Pancreas (tissue), 10 donors: ENCODE measurements around the gene DBX1. TPM values are rescaled to one million over a fixed set of nuclear protein-coding genes. Genes with fewer than 3 reads are reported as not detected.
"Not testable (repeated sequence)": the region's sequence is repeated elsewhere in the genome, so short reads cannot be mapped to it uniquely, and the experiment has no call there.

Source experiments
- ATAC-seq, 4 donors: fragments of 200-7000 bp; cut with Tn5 transposase; one replicate each; pipeline versions ENCODE4 v1.8.0 to v1.9.1; 2020; ENCODE audit warnings: mild to moderate bottlenecking in 4 of 4, moderate library complexity in 4 of 4
- DNase-seq, 6 donors: peaks; one replicate each; pipeline ENCODE4 v3.0.0-alpha.2; 2020
- FAIRE-seq: peaks from 2 replicates; lab custom pipeline; 2012; peaks lifted over from hg19 to GRCh38; lab: Jason Lieb, UNC
- H3K27ac ChIP-seq, 4 donors: fragments of 200-600 bp; sonication (generic); 1 replicate in 3 of 4; 2 replicates in 1 of 4; pipeline versions ENCODE4 v1.5.0 to v1.8.0; 2020
- H3K27me3 ChIP-seq, 4 donors: fragments of 200-600 bp; one replicate each; pipeline ENCODE4 v1.8.0; 2021
- H3K36me3 ChIP-seq, 3 donors: fragments of 200-600 bp; sonication (generic) in 1 of 3; one replicate each; pipeline versions ENCODE4 v1.5.0 to v1.8.0; 2020 to 2021
- H3K4me1 ChIP-seq, 3 donors: fragments of 200-600 bp; one replicate each; pipeline ENCODE4 v1.8.0; 2021
- H3K4me3 ChIP-seq, 4 donors: fragments of 200-600 bp; sonication (generic) in 2 of 4; one replicate each; pipeline versions ENCODE4 v1.5.0 to v1.8.0; 2020 to 2021
- H3K9me3 ChIP-seq, 4 donors: fragments of 200-600 bp; one replicate each; pipeline ENCODE4 v1.8.0; 2021
- CTCF ChIP-seq, 4 donors: fragments of 200-600 bp; sonication (generic) in 3 of 4; IDR thresholded peaks; one replicate each; pipeline versions ENCODE4 v1.5.0 to v1.8.0; 2021; ENCODE audit warnings: antibody characterized with exemption in 4 of 4
- WGBS, 2 donors: extraction: QIAGEN DNeasy Blood & Tissue Kit; methylation state at CpG; one replicate each; pipeline ENCODE4 v1.1.7; 2013; 5-methylcytosine and 5-hydroxymethylcytosine counted together
- intact Hi-C, 3 donors: fragments of 100-400 bp; cut with DNase I; formaldehyde crosslinking; loops; one replicate each; pipeline versions ENCODE4 v1.11.1 to v1.14.2; 2022
- polyA plus RNA-seq, 2 donors: library from polyadenylated mRNA; stranded (reverse); fragments of 200-250 nt; gene quantifications; one replicate each; pipeline ENCODE4 v1.2.3, GENCODE V29; 2013
- total RNA-seq, 6 donors: library from RNA; stranded (reverse); fragmentation: NEBNext Ultra II Directional in 4 of 6; extraction: Animal tissue kit (Norgen Biotek cat#: 25700) in 4 of 6; gene quantifications; one replicate each; pipeline versions ENCODE4 v1.2.1 to v1.2.4, GENCODE V29; 2021 to 2023
- donor health status: healthy with polysubstance abuse.
- donor health status: DM: no; HTN: no; CAD: no; lungs with moderate emphysema.
- donor health status: DM: no; HTN: no; CAD: no.
- donor health status: control.
- donor health status: control.
- donor health status: Bipolar disorder and iron deficiency.
- donor health status: DM: yes; HTN: yes; CAD: no.
- donor health status: DM: no; HTN: no; CAD: no.
- donor health status: DM: no; HTN: no; CAD: no.
- donor health status: DM: yes; HTN: yes; CAD: no.

Gene DBX1
- total and polyA plus RNA-seq, 8 donors: not detected

DNA sequence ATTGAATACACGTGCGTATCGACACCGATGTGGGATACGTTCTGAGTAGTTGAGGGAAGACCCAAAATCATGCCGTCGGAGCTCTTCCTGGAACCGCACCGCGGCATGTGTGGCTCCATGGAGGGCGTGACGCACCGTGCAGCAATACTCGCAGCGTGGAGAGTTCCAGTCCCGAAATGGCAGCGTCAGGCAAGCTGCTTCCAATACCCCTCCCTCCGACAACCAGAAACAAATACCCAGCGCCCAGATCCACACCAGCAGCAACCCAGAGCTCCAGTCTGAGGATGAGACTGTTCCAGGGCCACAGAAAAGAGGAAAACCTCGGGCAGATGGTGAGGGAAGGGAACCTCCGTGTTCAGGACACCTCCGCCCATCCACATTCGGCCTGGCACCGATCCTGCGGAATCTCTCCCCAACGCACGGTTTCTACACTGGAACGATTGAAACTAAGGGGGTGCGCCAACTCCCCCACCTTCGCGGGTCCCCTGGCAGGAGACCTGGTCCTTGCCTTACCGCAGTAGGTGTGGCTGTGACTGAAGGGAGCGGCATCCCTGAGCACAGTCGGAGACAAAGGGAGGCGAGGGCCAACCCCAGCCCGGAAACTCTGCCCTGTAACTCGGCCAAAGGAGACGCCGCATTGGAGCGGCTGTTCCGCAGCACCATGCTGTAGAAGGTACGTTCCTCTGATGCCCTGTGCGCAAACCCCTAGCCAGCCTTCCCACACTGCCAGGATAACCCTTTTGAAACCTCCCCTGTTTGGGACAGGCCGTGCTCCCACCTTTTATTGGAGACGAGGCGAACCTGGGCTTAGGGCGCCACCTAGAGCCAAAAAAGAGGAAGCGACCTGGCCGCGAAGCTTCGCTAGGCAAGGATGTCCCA, 28.2 kb downstream of the DBX1 start:
- H3K9me3 ChIP-seq: no peaks in the 10 kb centered on the region
- peak overlapping the region; percentile 13 to 34 (median 30) for H3K4me3 ChIP-seq
- no peaks in the 10 kb centered on the region for H3K36me3 ChIP-seq
- no peaks in the 10 kb centered on the region for H3K27me3 ChIP-seq
- TF ChIP-seq CTCF (IDR thresholded peaks at IDR 0.05): peak; percentile 60 to 83 (median 78)
- WGBS, 2 donors: 17 to 19% methylated on average over 51 of the region's 51 CpGs
- DNase-seq (peak; percentile 21 to 83 (median 62)), FAIRE-seq (no peak), ATAC-seq (peak; percentile 70 to 89 (median 88))
- no peak overlapping the region for H3K27ac ChIP-seq
- H3K4me1 ChIP-seq: no peaks in the 10 kb centered on the region
- intact Hi-C loops: loop anchor here in 1 of 3 donors (10.0 kb wide), 2 partner anchors 387 to 567 kb away; no protein-coding TSS in a partner anchor

DNA sequence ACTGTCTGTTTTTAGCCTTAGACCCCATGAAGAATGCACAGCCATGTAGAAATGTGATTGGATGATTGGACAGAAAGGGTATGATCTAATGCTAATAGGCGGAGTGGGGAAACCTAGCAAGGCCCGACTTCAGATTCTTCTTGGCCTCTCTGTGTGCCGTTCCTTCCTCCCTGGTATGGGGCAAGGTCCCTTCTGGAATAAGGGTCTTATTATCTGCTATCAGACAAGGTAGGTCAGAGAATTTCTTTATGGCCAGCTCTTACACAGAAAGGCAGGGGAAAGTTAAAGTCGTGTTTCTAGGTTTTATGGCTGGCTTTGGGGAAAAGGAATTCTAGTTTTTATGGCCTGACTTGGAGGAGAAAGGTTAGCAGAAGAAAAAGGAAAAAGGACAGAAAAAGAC, 30.6 kb downstream of the DBX1 start:
- 79 to 87% methylated on average over 4 of the region's 4 CpGs for WGBS, 2 donors
- Histone ChIP-seq H3K9me3 (no peaks in the 10 kb centered on the region), H3K4me1 (no peaks in the 10 kb centered on the region), H3K36me3 (no peaks in the 10 kb centered on the region), H3K27me3 (no peaks in the 10 kb centered on the region), H3K27ac (no peak overlapping the region), H3K4me3 (no peak overlapping the region)
- intact Hi-C loops: loop anchor here in 1 of 3 donors (5.0 to 10.0 kb wide), 4 partner anchors 182 to 565 kb away; no protein-coding TSS in a partner anchor
- no peak for FAIRE-seq
- no peak for ATAC-seq
- DNase-seq: no peak
- no peak for TF ChIP-seq CTCF (IDR thresholded peaks at IDR 0.05)

DNA sequence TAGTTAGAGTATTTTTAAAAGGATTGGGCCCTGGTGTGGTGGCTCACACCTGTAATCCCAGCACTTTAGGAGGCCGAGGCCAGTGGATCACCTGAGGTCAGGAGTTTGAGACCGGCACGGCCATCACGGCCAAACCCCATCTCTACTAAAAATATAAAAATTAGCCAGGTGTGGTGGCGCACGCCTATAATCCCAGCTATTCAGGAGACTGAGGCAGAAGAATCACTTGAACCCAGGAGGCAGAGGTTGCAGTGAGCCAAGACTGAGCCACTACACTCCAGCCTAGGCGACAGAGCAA, 31.8 kb downstream of the DBX1 start:
- DNase-seq, FAIRE-seq, H3K36me3 ChIP-seq, H3K27me3 ChIP-seq, ATAC-seq, H3K9me3 ChIP-seq, H3K4me3 ChIP-seq, H3K27ac ChIP-seq, H3K4me1 ChIP-seq: not testable (repeated sequence)
- intact Hi-C loops: loop anchor here in 1 of 3 donors (5.0 to 10.0 kb wide), 2 partner anchors 181 to 226 kb away; no protein-coding TSS in a partner anchor
- 79 to 80% methylated on average over 7 of the region's 7 CpGs for WGBS, 2 donors

DNA sequence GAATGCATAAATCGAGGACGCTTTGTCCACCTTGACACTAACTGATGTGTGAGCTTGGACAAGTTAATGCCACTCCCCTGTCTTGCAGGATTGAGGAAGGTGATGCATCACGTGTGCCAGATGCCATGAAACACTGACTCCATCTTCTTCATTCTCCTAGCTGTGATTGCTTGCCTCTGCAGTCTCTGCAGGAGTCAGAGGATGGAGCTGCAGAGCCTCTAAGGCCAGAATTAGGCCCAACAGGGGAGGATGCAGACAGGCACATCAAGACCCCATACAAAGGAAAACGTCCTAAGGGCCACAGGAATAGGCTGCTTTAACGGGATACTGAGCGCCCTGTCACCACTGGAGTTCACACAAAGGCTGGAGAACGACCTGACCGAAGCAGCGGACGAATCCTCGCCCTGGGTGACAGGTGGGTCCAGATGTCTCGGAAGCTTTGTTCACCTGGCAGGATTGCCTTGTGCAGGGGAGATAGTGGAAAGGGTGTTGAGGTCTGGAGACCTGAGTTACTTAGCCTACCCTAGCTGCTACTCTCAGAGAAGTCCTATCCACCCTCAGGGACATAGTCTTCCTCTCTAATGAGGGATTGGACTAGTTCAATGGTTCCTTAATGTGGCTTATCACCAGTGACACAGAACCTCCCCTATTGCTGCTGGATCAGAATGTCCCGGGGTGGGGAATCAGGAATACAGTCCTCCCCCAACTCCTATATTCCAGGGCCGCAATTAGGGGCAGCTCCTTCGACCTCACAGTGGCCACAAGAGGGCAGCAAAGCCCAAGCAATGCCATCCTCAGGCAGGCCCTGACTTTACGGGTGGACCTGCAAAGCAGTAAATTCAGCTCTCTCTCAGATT, 32.4 kb downstream of the DBX1 start:
- FAIRE-seq (no peak), DNase-seq (peak; percentile 51 to 90 (median 79)), ATAC-seq (peak; percentile 83 to 87 (median 86))
- Histone ChIP-seq H3K9me3 (no peaks in the 10 kb centered on the region), H3K4me3 (no peak overlapping the region), H3K36me3 (no peaks in the 10 kb centered on the region), H3K27ac (no peak overlapping the region), H3K27me3 (no peaks in the 10 kb centered on the region), H3K4me1 (no peaks in the 10 kb centered on the region)
- 59% methylated on average over 16 of the region's 16 CpGs for WGBS, 2 donors
- TF ChIP-seq CTCF (IDR thresholded peaks at IDR 0.05): peak; percentile 61 to 86 (median 66)
- intact Hi-C loops: loop anchor here in 1 of 3 donors (5.0 to 10.0 kb wide), 2 partner anchors 181 to 227 kb away; no protein-coding TSS in a partner anchor

GRCh38 chr11:20126724-20127123, 33.6 kb downstream of the DBX1 start:
- H3K36me3 ChIP-seq: no peaks in the 10 kb centered on the region
- no peaks in the 10 kb centered on the region for H3K9me3 ChIP-seq
- TF ChIP-seq CTCF (IDR thresholded peaks at IDR 0.05): no peak
- FAIRE-seq: no peak
- H3K4me1 ChIP-seq: no peaks in the 10 kb centered on the region
- intact Hi-C loops: loop anchor here in 1 of 3 donors (5.0 to 10.0 kb wide), 2 partner anchors 179 to 228 kb away; no protein-coding TSS in a partner anchor
- H3K27ac ChIP-seq: no peak overlapping the region
- no peak for ATAC-seq
- no peaks in the 10 kb centered on the region for H3K27me3 ChIP-seq
- WGBS, 2 donors: 77 to 83% methylated on average over 8 of the region's 8 CpGs
- H3K4me3 ChIP-seq: no peak overlapping the region
- DNase-seq: no peak
